Lung (tissue), 12 donors: ENCODE results near the gene JPH3. TPM values are rescaled to one million over a fixed set of nuclear protein-coding genes. Genes with fewer than 3 reads are reported as not detected.

Experiments used
- ATAC-seq: fragments of 200-7000 bp; cut with Tn5 transposase; one replicate; pipeline ENCODE4 v1.9.1; 2020; ENCODE audit warnings: moderate number of reproducible peaks; ENCODE audit not compliant: insufficient read depth, low FRiP score
- DNase-seq, 3 donors: peaks; one replicate each; pipeline ENCODE4 v3.0.0-alpha.2; 2013 to 2017
- H3K27ac ChIP-seq, 2 donors: one replicate each; pipeline ENCODE4 v1.5.1; 2013; ENCODE audit warnings: mild to moderate bottlenecking in 2 of 2, moderate library complexity in 2 of 2, control low read depth in 1 of 2, inconsistent platforms in 1 of 2, low read depth in 1 of 2, low read length in 1 of 2
- H3K27me3 ChIP-seq, 3 donors: one replicate each; pipeline ENCODE4 v1.5.1; 2013; ENCODE audit warnings: low read length in 2 of 3; ENCODE audit not compliant: control insufficient read depth in 3 of 3, insufficient read depth in 3 of 3
- H3K36me3 ChIP-seq, 4 donors: one replicate each; pipeline ENCODE4 v1.5.1; 2013; ENCODE audit warnings: low read length in 4 of 4, mild to moderate bottlenecking in 1 of 4, moderate library complexity in 1 of 4; ENCODE audit not compliant: control insufficient read depth in 4 of 4, insufficient read depth in 4 of 4
- H3K4me1 ChIP-seq, 5 donors: one replicate each; pipeline ENCODE4 v1.5.1; 2013; ENCODE audit warnings: low read length in 5 of 5, mild to moderate bottlenecking in 2 of 5, moderate library complexity in 1 of 5; ENCODE audit not compliant: control insufficient read depth in 5 of 5, insufficient read depth in 5 of 5
- H3K4me3 ChIP-seq: one replicate; pipeline ENCODE4 v1.5.1; 2013; ENCODE audit warnings: mild to moderate bottlenecking, control low read depth, moderate library complexity
- H3K9ac ChIP-seq, 2 donors: one replicate each; pipeline ENCODE4 v1.5.1; 2013; ENCODE audit warnings: low read length in 2 of 2, control low read depth in 1 of 2; ENCODE audit not compliant: insufficient read depth in 1 of 2
- H3K9me3 ChIP-seq, 4 donors: one replicate each; pipeline ENCODE4 v1.5.1; 2013; ENCODE audit warnings: low read length in 3 of 4, mild to moderate bottlenecking in 1 of 4, moderate library complexity in 1 of 4; ENCODE audit not compliant: control insufficient read depth in 4 of 4, insufficient read depth in 3 of 4
- WGBS, 2 donors: extraction: QIAGEN DNeasy Blood & Tissue Kit; methylation state at CpG; one replicate each; pipeline ENCODE4 v1.1.7; 2013; 5-methylcytosine and 5-hydroxymethylcytosine counted together
- polyA plus RNA-seq, 2 donors: library from polyadenylated mRNA; stranded (reverse); fragments of 200-250 nt; gene quantifications; one replicate each; pipeline ENCODE4 v1.2.1, GENCODE V29; 2013
- total RNA-seq, 2 donors: library from RNA; depleted of rRNA in 1 of 2; stranded (reverse); fragments of >200 nt in 1 of 2; gene quantifications; one replicate each; pipeline ENCODE4 v1.2.1, GENCODE V29; 2014 to 2021
- TF ChIP-seq, protein P1 (sequence below): IDR thresholded peaks from 2 replicates; pipeline ENCODE4 v1.5.1; 2012; ENCODE audit warnings: mild to moderate bottlenecking; ENCODE audit errors: control extremely low read depth, extremely low read depth
- donor health status: control.
- donor health status: control.
- donor health status: Bipolar disorder and iron deficiency.
- donor health status: healthy.
- donor health status: DM: yes; HTN: yes; CAD: no.

The JPH3 gene
- total and polyA plus RNA-seq, 4 donors = 0.04 to 0.68 (median 0.13) TPM

GRCh38 chr16:87610026-87610425, 7.7 kb downstream of the JPH3 start:
- Histone ChIP-seq H3K9me3 (peaks cover 0 to 4% (median 0%) of the 10 kb centered on the region in 4 donors), H3K4me1 (no peaks in the 10 kb centered on the region), H3K27me3 (peaks cover under 1 to 13% (median 6%) of the 10 kb centered on the region in 3 donors), H3K4me3 (no peak overlapping the region), H3K9ac (no peak overlapping the region), H3K36me3 (no peaks in the 10 kb centered on the region), H3K27ac (no peak overlapping the region)
- DNase-seq = no peak
- 80 to 83% methylated on average over 9 of the region's 9 CpGs for WGBS, 2 donors
- no peak for ATAC-seq
- TF ChIP-seq, protein P1, sequence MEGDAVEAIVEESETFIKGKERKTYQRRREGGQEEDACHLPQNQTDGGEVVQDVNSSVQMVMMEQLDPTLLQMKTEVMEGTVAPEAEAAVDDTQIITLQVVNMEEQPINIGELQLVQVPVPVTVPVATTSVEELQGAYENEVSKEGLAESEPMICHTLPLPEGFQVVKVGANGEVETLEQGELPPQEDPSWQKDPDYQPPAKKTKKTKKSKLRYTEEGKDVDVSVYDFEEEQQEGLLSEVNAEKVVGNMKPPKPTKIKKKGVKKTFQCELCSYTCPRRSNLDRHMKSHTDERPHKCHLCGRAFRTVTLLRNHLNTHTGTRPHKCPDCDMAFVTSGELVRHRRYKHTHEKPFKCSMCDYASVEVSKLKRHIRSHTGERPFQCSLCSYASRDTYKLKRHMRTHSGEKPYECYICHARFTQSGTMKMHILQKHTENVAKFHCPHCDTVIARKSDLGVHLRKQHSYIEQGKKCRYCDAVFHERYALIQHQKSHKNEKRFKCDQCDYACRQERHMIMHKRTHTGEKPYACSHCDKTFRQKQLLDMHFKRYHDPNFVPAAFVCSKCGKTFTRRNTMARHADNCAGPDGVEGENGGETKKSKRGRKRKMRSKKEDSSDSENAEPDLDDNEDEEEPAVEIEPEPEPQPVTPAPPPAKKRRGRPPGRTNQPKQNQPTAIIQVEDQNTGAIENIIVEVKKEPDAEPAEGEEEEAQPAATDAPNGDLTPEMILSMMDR = no peak

- no peak for DNase-seq
- H3K36me3 ChIP-seq = no peaks in the 10 kb centered on the region
- no peak for ATAC-seq
- TF ChIP-seq, protein P1 = no peak
- peaks cover 0 to 4% (median 0%) of the 10 kb centered on the region in 4 donors for H3K9me3 ChIP-seq
- H3K4me3 ChIP-seq = no peak overlapping the region
- 80 to 84% methylated on average over 6 of the region's 6 CpGs for WGBS, 2 donors
- H3K27ac ChIP-seq = no peak overlapping the region
- H3K4me1 ChIP-seq = no peaks in the 10 kb centered on the region
- no peak overlapping the region for H3K9ac ChIP-seq
- peaks cover 0 to 5% (median 0%) of the 10 kb centered on the region in 3 donors for H3K27me3 ChIP-seq
Measured at GRCh38 chr16:87611456-87611855, 9.1 kb downstream of the JPH3 start.

- DNase-seq (no peak), ATAC-seq (no peak)
- Histone ChIP-seq H3K27me3 (peaks cover 0 to 2% (median 0%) of the 10 kb centered on the region in 3 donors), H3K4me1 (no peaks in the 10 kb centered on the region), H3K4me3 (no peak overlapping the region), H3K9me3 (no peaks in the 10 kb centered on the region), H3K9ac (no peak overlapping the region), H3K27ac (no peak overlapping the region), H3K36me3 (no peaks in the 10 kb centered on the region)
- TF ChIP-seq, protein P1 = no peak
- WGBS, 2 donors = 83 to 90% methylated on average over 10 of the region's 10 CpGs
Measured at GRCh38 chr16:87613961-87614360, 11.7 kb downstream of the JPH3 start.

GRCh38 chr16:87615621-87616041, 13.3 kb downstream of the JPH3 start:
- H3K4me3 ChIP-seq = no peak overlapping the region
- DNase-seq (no peak), ATAC-seq (no peak)
- H3K9me3 ChIP-seq = no peaks in the 10 kb centered on the region
- H3K4me1 ChIP-seq = no peaks in the 10 kb centered on the region
- H3K9ac ChIP-seq = no peak overlapping the region
- no peak overlapping the region for H3K27ac ChIP-seq
- peaks cover 0 to 5% (median 4%) of the 10 kb centered on the region in 3 donors for H3K27me3 ChIP-seq
- no peaks in the 10 kb centered on the region for H3K36me3 ChIP-seq
- WGBS, 2 donors = 75 to 84% methylated on average over 19 of the region's 19 CpGs
- TF ChIP-seq, protein P1 = no peak
